Inflammatory macrophage (primary cell): Measurements from ENCODE around the gene NDUFS4.
"Not testable (repeated sequence)": the region's sequence is repeated elsewhere in the genome, so short reads cannot be mapped to it uniquely, and the experiment has no call there.

ENCODE experiments used
- DNase-seq, 2 donors: peaks; one replicate each; pipeline ENCODE4 v3.0.0-alpha.2; 2020 to 2022
- total RNA-seq, 18 experiments: gene quantifications; one replicate each; lab custom pipeline; 2026; ENCODE audit warnings: mixed read lengths in 6 of 18, inconsistent platforms in 2 of 18; lab: John Stamatoyannopoulos, UW

Gene NDUFS4
- 27.5 to 53.7 (median 46.7) reads per million in 18 experiments for total RNA-seq

DNA sequence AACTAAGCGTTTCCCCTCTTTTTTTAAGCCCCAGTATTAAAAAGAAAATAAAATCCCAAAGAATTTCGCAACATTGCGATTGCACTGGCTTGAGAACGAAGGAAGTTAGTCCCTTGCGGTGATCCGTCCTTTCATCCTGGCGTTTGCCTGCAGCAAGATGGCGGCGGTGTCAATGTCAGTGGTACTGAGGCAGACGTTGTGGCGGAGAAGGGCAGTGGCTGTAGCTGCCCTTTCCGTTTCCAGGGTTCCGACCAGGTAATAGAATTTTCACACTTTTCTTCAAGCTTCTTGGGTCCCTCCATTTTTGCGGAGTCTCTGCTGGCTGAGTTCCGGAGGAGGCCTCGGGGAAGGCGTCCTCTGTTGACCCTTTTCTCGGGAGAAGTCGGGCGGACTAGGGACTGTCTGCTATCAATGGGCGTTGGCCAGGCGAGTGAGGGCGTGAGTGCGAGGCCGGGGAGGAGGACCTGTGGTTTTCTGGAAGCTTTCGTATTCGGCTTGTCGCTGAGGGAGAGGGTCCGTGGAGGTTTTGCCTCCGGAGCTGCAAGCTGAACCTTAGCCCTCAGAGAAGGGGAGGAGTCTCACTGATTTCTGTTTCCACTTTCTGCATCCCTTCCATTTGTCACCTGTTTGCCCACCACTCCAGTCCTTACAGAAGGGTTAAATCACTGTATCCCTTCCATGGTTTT is at the start of gene NDUFS4:
NDUFS4 (plus strand) TSS at position 134 of the 686 bp plus-strand sequence; CDS start at position 158, 24 bp downstream.
- peak; percentile 87 to 90 for DNase-seq

GRCh38 chr5:53512539-53512938 is 47.9 kb upstream of the NDUFS4 start:
- no peak for DNase-seq

- DNase-seq: no peak
These were observed 44.5 kb upstream of the NDUFS4 start for GRCh38 chr5:53515988-53516387.

- no peak for DNase-seq
These were observed 39.6 kb upstream of the NDUFS4 start for GRCh38 chr5:53520813-53521212.

DNA sequence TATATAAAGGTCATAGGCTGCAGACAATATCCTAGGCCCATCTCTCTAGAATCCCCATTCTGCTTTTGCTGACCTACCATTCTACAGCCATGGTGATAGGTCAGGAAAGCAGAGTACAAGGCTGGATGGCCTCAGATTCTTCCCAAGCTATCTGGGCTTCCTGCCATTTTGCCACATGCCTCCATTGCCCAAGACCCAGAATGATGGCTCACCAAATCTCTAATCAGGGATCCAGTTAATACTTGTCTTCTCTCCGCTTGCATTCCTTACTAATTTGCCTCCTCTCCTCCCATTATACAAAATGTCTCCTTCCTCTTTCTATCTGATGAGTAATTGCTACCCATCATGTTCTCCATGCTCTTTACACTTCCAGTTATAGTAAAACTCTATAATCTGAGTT is 22.7 kb upstream of the NDUFS4 start:
- no peak for DNase-seq

DNA sequence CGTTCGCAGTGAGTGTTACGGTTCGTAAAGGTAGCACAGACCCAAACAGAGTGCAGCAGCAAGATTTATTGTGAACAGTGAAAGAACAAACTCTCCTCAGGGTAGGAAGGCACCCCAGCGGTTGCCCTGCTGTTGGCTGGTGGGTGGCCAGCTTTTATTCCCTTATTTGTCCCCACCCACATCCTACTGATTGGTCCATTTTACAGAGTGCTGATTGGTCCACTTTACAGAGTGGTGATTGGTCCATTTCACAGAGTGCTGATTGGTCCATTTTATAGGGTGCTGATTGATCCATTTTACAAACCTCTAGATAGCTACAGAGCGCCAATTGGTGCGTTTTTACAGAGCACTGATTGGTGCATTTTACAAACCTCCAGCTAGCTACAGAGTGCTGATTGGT is 19.7 kb upstream of the NDUFS4 start:
- not testable (repeated sequence) for DNase-seq

GRCh38 chr5:53541859-53542258 is 18.6 kb upstream of the NDUFS4 start:
- DNase-seq: no peak

DNA sequence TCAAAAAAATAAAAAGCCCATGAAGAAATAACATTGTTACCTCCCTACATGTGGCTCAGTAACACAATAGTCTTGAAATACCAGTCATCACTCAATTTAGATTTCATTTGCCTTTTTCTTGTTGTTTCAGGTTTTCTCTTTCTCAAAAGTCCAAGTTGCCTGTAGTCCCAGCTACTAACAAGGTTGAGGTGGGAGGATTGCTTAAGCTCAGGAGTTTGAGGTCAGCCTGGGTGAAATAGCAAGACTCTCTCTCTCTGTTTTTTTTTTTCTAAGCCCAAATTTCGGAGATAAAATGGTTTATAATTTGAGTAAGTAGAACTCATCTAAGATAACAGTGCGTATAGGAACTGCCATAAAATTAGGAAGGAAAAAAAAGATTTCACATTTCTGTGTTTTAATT is 17.5 kb upstream of the NDUFS4 start:
- DNase-seq: no peak

- no peak for DNase-seq
These were observed 17.0 kb upstream of the NDUFS4 start for GRCh38 chr5:53543401-53543800.

- DNase-seq: no peak
These were observed 14.7 kb upstream of the NDUFS4 start for GRCh38 chr5:53545744-53546143.

GRCh38 chr5:53547226-53547625 is 13.2 kb upstream of the NDUFS4 start:
- no peak for DNase-seq

- DNase-seq: not testable (repeated sequence)
These were observed 11.9 kb upstream of the NDUFS4 start for GRCh38 chr5:53548501-53548900.

- no peak for DNase-seq
These were observed 10.6 kb upstream of the NDUFS4 start for GRCh38 chr5:53549792-53550191.

GRCh38 chr5:53552561-53552960 is 7.9 kb upstream of the NDUFS4 start:
- DNase-seq: no peak

DNA sequence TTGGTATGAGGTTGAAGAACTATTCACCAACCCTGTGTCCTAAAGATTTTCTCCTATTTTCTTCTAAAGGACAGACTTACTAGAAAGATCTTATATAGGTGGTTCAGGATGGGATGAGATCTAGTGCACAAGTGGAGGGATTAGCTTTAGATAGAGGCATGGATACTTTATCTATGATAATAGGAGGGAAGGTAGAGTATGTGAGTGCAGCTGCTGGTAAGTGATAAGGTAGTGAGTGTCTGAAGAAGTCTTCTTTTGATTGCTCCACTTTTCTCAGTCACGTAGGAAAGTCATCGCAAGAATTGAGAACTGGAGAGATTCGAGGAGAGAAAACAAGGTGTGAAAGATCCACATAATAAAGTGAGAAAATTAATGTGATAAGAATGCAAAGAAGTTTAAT is 6.0 kb upstream of the NDUFS4 start:
- DNase-seq: no peak

- DNase-seq: no peak
These were observed 5.3 kb upstream of the NDUFS4 start for GRCh38 chr5:53555160-53555559.

- DNase-seq: no peak
These were observed 4.4 kb upstream of the NDUFS4 start for GRCh38 chr5:53556001-53556400.

DNA sequence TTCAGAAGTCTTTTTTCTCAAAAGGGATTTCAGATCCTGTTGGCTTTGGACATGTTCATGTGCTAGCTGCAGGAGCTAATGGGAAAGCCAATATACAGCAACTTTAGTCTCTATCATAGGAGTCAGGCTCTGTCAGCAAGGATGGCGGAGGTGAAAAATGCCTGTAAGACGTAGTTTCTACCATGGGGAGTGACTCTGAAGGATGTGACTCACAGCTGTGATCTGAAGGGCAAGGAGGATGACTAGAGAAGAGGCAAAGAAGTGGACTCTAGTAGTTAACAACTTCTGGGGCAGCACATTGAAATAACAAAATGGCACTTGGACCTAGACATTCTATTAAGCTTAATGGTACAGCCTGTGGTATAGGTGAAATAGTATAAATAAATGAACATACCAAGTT is 3.1 kb upstream of the NDUFS4 start:
- DNase-seq: no peak

DNA sequence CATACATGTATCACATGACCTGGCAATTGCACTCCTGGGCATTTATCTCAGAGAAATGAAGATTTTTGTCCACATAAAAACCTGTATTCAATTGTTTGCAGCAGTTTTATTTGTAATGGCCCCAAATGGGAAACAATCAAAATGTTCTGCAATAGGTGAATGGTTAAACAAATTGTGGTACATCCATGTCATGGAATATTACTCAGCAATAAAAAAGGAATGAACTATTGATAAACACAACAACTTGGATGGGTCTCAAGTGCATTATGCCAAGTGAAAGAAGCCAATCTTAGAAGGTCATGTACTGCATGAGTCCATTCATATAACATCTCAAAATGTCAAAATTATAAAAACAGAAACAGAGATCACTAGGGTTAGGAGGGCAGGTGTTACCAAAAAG is 1.5 kb upstream of the NDUFS4 start:
- no peak for DNase-seq

GRCh38 chr5:53560028-53560427 is 411 bp upstream of the NDUFS4 start:
- no peak for DNase-seq

DNA sequence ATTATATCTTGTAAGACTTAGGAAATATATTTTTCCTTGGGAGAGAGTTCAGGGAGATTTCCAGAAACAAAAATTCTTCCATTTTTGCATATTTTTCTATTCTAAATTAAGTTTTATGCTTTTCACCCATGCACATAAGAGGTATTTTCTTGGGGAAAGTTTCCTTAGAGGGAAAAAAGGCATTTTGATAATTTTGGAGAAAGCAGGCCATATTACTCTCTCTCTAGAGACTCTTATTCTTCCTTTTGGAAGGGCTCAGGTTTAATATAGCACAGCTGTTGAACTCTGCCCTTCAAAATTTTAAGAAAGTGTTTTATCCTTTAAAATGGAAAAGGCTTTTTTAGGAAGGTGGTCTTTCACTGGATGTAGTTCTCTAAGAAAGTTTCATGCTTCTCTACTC is 8.0 kb downstream of the NDUFS4 start:
- no peak for DNase-seq

- no peak for DNase-seq
These were observed 8.4 kb downstream of the NDUFS4 start for GRCh38 chr5:53568871-53569270.

- DNase-seq: peak in 1 of 2 donors; percentile 5
These were observed 9.0 kb downstream of the NDUFS4 start for GRCh38 chr5:53569453-53569852.

GRCh38 chr5:53571403-53571802 is 11.0 kb downstream of the NDUFS4 start:
- DNase-seq: no peak

DNA sequence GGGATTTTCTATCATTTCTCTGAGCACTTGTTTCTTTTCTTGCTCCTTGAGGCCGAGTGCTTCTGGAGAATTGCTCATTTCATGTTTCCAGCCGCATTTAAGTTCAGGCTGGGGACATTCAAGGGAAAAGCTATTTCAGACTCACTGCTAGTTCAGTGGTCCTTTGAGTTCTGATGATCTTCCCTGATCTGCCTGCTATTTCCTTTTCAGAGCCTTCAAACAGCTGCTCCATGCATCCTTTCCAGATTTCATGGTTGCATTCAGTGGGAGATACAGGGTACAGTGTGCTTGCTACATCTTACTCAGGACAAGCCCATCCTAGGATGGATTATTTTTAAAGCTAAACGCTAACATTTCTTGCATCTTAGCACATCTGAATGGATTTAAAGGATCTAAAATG is 14.7 kb downstream of the NDUFS4 start:
- DNase-seq: no peak
